ENCODE data around the gene DPP6. TPM values are rescaled to one million over a fixed set of nuclear protein-coding genes. Genes with fewer than 3 reads are reported as not detected.

DPP6 gene
- total RNA-seq, 1 donor from 2014 or later, result not detected

- H3K36me3 Mint-ChIP-seq (ENCODE audit: unreplicated experiment), result peaks cover 21% of the 10 kb centered on the region
These were observed 814.9 kb downstream of the DPP6 start for GRCh38 chr7:154867068-154867467.

GRCh38 chr7:154868921-154869320 is 816.7 kb downstream of the DPP6 start:
- Mint-ChIP-seq H3K36me3 (ENCODE audit: unreplicated experiment) (peaks cover 20% of the 10 kb centered on the region), H3K4me3 (ENCODE audit: unreplicated experiment) (no peak overlapping the region), H3K27me3 (ENCODE audit: unreplicated experiment) (peaks cover 2% of the 10 kb centered on the region), H3K4me1 (ENCODE audit: low read depth, unreplicated experiment) (no peaks in the 10 kb centered on the region), H3K27ac (ENCODE audit: unreplicated experiment) (no peak overlapping the region), H3K9me3 (ENCODE audit: unreplicated experiment) (peaks cover 24% of the 10 kb centered on the region)
- TF ChIP-seq CTCF (IDR thresholded peaks at IDR 0.05; ENCODE audit: partially characterized antibody, unreplicated experiment), result no peak
- no peak for DNase-seq

More at GRCh38 chr7:154867068-154867467, 814.9 kb downstream of the DPP6 start:
- Mint-ChIP-seq H3K27ac (ENCODE audit: unreplicated experiment) (no peak overlapping the region), H3K4me1 (ENCODE audit: low read depth, unreplicated experiment) (no peaks in the 10 kb centered on the region), H3K27me3 (ENCODE audit: unreplicated experiment) (no peaks in the 10 kb centered on the region), H3K9me3 (ENCODE audit: unreplicated experiment) (peaks cover 24% of the 10 kb centered on the region), H3K4me3 (ENCODE audit: unreplicated experiment) (no peak overlapping the region)
- DNase-seq, result no peak
- TF ChIP-seq CTCF (IDR thresholded peaks at IDR 0.05; ENCODE audit: partially characterized antibody, unreplicated experiment), result no peak

GRCh38 chr7:154869436-154869835 is 817.2 kb downstream of the DPP6 start:
- TF ChIP-seq CTCF (IDR thresholded peaks at IDR 0.05; ENCODE audit: partially characterized antibody, unreplicated experiment), result no peak
- peaks cover 28% of the 10 kb centered on the region for H3K9me3 Mint-ChIP-seq (ENCODE audit: unreplicated experiment)
- no peak overlapping the region for H3K4me3 Mint-ChIP-seq (ENCODE audit: unreplicated experiment)
- H3K4me1 Mint-ChIP-seq (ENCODE audit: low read depth, unreplicated experiment), result no peaks in the 10 kb centered on the region
- H3K27me3 Mint-ChIP-seq (ENCODE audit: unreplicated experiment), result peaks cover 2% of the 10 kb centered on the region
- no peak overlapping the region for H3K27ac Mint-ChIP-seq (ENCODE audit: unreplicated experiment)
- peaks cover 21% of the 10 kb centered on the region for H3K36me3 Mint-ChIP-seq (ENCODE audit: unreplicated experiment)
- no peak for DNase-seq

- Mint-ChIP-seq H3K27ac (ENCODE audit: unreplicated experiment) (no peak overlapping the region), H3K4me1 (ENCODE audit: low read depth, unreplicated experiment) (no peaks in the 10 kb centered on the region), H3K9me3 (ENCODE audit: unreplicated experiment) (peaks cover 29% of the 10 kb centered on the region), H3K36me3 (ENCODE audit: unreplicated experiment) (peaks cover 17% of the 10 kb centered on the region), H3K4me3 (ENCODE audit: unreplicated experiment) (no peak overlapping the region), H3K27me3 (ENCODE audit: unreplicated experiment) (peaks cover 5% of the 10 kb centered on the region)
- no peak for TF ChIP-seq CTCF (IDR thresholded peaks at IDR 0.05; ENCODE audit: partially characterized antibody, unreplicated experiment)
- no peak for DNase-seq
These were observed 819.3 kb downstream of the DPP6 start for GRCh38 chr7:154871507-154871906.

- Mint-ChIP-seq H3K4me3 (ENCODE audit: unreplicated experiment) (no peak overlapping the region), H3K36me3 (ENCODE audit: unreplicated experiment) (peaks cover 20% of the 10 kb centered on the region), H3K27ac (ENCODE audit: unreplicated experiment) (no peak overlapping the region), H3K27me3 (ENCODE audit: unreplicated experiment) (peaks cover 7% of the 10 kb centered on the region), H3K9me3 (ENCODE audit: unreplicated experiment) (peaks cover 30% of the 10 kb centered on the region), H3K4me1 (ENCODE audit: low read depth, unreplicated experiment) (no peaks in the 10 kb centered on the region)
- no peak for DNase-seq
- TF ChIP-seq CTCF (IDR thresholded peaks at IDR 0.05; ENCODE audit: partially characterized antibody, unreplicated experiment), result no peak
These were observed 819.9 kb downstream of the DPP6 start for GRCh38 chr7:154871928-154872750.

All from glutamatergic neuron (in vitro differentiated cells).